ENCODE results near the gene ARHGEF7.

DNA sequence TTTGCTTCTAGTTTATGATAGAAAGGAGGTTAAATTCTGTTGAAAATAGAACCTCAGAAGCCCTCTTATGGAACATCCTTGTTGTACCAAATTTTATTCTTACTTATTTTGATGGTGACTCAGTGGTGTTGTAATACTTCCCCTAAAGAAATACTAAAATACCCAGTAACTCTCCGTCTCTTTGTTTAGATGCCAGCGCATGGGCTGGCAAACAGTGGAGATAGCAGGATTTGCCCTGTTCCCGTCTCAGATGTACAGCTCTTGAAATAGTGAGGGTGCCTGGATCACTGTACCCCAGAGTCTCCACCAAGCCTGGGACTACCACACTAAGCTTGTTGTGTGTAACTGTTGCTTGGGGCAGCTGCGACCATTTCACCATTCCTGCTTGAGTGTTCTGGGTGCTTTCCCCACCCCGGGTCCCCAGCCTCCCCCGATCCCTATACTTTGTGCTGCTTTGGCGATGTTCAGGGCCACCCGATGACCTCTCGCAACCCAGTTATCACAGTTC is 138.3 kb downstream of the ARHGEF7 start:
- TF ChIP-seq, protein P1, sequence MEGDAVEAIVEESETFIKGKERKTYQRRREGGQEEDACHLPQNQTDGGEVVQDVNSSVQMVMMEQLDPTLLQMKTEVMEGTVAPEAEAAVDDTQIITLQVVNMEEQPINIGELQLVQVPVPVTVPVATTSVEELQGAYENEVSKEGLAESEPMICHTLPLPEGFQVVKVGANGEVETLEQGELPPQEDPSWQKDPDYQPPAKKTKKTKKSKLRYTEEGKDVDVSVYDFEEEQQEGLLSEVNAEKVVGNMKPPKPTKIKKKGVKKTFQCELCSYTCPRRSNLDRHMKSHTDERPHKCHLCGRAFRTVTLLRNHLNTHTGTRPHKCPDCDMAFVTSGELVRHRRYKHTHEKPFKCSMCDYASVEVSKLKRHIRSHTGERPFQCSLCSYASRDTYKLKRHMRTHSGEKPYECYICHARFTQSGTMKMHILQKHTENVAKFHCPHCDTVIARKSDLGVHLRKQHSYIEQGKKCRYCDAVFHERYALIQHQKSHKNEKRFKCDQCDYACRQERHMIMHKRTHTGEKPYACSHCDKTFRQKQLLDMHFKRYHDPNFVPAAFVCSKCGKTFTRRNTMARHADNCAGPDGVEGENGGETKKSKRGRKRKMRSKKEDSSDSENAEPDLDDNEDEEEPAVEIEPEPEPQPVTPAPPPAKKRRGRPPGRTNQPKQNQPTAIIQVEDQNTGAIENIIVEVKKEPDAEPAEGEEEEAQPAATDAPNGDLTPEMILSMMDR (IDR thresholded peaks at IDR 0.05) = no peak
- TF ChIP-seq POLR2A (IDR thresholded peaks at IDR 0.05) = no peak
